ENCODE results near the gene MORN5.

Gene MORN5

DNA sequence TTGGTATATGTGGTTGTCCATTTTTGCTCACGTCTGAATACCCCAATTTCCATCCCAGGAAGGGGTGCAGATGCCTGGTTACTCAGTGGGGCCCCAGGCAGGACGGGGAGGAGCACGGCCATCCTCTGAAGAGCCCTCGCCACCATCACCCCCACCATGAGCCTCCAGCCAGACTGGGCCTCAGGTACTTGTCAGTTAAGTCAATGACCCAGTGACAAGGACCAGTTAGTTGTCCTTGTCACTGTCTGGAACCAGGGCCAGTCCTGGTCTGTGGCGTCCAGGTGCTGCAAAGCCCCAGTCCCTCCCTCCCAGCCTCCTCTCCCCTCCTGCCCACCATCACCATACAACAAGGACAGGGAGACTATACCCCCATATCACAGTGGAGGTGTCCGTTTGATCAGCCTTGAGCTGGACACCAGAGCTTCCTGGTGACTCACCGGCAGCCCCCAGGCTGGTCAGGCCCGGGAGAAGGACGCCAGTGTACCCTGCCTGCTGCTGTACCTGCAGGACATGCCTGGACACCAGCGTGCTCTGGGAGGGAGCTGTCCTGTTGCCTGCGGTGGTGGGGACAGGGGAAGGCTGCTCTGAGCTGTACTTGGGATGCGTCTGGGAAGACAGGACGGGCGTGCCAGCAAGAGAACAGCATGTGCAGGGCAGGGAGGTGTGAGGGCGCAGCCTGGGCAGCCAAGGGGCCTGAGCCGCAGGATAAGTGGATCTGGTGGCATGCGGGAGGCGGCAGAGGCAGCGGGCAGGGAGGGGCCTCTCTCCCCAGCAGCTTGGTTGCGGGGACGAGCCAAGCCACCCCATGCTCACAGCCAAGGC, 34.0 kb upstream of the MORN5 start:
- no peak for DNase-seq (ENCODE audit: extremely low read depth, low read depth)

GRCh38 chr9:122126331-122127261, 33.1 kb upstream of the MORN5 start:
- no peak for DNase-seq (ENCODE audit: extremely low read depth, low read depth)
- TF ChIP-seq, protein P1, sequence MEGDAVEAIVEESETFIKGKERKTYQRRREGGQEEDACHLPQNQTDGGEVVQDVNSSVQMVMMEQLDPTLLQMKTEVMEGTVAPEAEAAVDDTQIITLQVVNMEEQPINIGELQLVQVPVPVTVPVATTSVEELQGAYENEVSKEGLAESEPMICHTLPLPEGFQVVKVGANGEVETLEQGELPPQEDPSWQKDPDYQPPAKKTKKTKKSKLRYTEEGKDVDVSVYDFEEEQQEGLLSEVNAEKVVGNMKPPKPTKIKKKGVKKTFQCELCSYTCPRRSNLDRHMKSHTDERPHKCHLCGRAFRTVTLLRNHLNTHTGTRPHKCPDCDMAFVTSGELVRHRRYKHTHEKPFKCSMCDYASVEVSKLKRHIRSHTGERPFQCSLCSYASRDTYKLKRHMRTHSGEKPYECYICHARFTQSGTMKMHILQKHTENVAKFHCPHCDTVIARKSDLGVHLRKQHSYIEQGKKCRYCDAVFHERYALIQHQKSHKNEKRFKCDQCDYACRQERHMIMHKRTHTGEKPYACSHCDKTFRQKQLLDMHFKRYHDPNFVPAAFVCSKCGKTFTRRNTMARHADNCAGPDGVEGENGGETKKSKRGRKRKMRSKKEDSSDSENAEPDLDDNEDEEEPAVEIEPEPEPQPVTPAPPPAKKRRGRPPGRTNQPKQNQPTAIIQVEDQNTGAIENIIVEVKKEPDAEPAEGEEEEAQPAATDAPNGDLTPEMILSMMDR (IDR thresholded peaks at IDR 0.05; ENCODE audit: low read depth, low read length), result no peak; the same call in none of the 2 replicates

More for the DNA sequence above, 34.0 kb upstream of the MORN5 start:
- TF ChIP-seq, protein P1 (IDR thresholded peaks at IDR 0.05; ENCODE audit: low read depth, low read length), result no peak

DNA sequence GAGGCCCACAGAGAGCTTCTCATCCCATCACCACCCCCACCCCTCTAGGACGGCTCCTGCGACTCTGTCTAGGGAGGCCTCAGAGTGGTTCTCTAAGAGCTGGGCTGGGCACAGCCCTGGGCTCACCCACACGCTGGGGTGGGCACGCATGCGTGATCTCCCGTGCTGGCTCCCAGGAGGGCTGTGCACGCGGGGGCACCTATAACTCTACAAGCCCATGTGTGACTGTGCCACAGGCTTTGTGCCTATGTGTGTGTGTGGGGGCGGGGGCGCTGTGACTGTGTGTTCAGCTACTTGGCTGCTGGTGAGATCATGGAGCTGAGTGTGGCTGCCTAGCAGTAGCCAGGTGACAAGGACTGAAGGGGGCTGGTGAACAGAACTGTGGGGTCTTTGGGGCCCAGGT, 32.3 kb upstream of the MORN5 start:
- DNase-seq (ENCODE audit: extremely low read depth, low read depth), result no peak
- TF ChIP-seq, protein P1 (IDR thresholded peaks at IDR 0.05; ENCODE audit: low read depth, low read length), result no peak

DNA sequence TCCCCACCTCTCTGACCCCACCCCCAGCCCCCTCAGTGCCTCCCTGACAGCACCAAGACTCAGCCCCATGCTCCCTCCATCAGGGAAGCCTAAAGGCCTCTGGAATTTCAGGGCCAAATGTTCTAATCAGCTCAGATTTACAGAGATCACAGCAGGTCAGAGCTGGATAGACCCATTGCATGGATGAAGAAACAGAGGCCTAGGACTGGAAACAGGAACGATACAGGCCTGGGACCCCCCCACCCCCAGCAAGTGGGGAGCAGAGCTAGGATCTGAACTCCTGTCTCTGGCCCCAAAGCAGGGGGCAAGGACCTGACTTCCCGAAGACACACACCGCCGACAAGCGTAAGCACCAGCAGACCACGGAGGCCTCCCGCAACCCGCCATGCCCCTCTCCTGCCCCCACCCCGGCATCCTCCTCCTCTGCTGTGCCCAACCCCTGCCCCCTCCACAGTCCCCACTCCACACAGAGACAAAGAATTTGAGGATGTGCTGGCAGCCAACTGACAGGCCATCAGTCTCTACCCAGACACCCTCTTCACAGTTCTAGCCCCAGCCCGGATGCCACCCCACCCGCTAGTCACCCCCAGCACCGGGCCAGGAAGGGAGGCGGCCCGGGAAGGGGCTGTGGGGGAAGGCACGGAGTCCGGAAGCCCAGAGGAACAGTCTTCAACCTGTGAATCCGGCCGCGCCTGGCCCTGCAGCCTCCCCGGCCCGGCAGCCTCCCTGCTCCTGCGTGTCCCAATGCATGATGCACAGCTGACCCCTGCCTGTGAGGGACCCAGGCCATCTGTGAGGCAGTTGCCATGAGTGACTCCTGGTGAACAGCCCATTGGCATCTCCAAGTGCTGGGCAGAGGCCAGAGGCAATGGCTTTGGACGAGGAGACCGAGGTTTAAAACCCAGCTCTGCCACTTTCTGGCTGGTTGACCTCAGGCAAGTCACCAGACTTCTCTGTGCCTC, 31.4 kb upstream of the MORN5 start:
- no peak for DNase-seq (ENCODE audit: extremely low read depth, low read depth)
- TF ChIP-seq, protein P1 (IDR thresholded peaks at IDR 0.05; ENCODE audit: low read depth, low read length), result no peak

- no peak for DNase-seq (ENCODE audit: extremely low read depth, low read depth)
- TF ChIP-seq, protein P1 (IDR thresholded peaks at IDR 0.05; ENCODE audit: low read depth, low read length), result no peak
These were observed 30.8 kb upstream of the MORN5 start for GRCh38 chr9:122128969-122129343.

- no peak for DNase-seq (ENCODE audit: extremely low read depth, low read depth)
- TF ChIP-seq, protein P1 (IDR thresholded peaks at IDR 0.05; ENCODE audit: low read depth, low read length), result no peak
These were observed 29.7 kb upstream of the MORN5 start for GRCh38 chr9:122129969-122130368.

All from AG09319 (cell line).